Measurements from ENCODE around the gene LSG1. TPM values are rescaled to one million over a fixed set of nuclear protein-coding genes. Genes with fewer than 3 reads are reported as not detected.
"Not testable (repeated sequence)": the region's sequence is repeated elsewhere in the genome, so short reads cannot be mapped to it uniquely, and the experiment has no call there.

The LSG1 gene
- total RNA-seq, 1 donor from 2014 or later: 21.3 TPM

DNA sequence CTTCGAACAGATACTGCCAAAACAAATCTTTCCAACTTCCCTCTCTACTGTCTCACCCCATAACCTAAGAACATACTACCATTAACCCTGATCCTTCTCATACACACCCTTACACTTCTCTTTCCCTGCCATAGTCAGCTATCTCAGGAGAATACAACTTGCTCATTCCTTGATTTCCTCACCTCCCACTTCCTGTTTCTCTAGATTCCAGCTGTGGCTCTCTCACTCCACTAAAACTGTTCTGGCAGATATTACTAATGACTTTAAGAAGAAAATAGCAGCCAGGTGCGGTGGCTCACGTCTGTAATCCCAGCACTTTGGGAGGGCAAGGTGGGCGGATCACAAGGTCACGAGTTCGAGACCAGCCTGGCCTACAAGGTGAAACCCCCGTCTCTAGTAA, 4.6 kb downstream of the LSG1 start:
- DNase-seq (ENCODE audit: low spot score): no peak
- intact Hi-C loops (cut with DNase I): no loop called here

DNA sequence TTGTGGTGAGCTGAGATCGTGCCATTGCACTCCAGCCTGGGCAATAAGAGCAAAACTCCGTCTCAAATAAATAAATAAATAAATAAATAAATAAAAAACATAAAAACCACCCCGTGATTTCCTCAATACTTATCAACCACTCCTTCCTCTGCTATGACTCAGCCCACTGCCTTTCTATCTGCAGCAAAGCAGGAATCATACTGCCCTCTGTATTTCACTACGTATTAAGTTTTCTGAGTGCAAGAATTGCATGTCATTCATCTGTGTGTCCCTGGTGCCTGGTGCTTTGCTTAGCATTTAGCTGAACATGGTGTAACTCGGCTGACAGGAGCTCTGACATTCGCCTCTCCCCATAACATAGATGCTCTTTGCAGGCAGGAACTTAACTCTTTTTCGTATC, 7.1 kb downstream of the LSG1 start:
- no peak for DNase-seq (ENCODE audit: low spot score)
- intact Hi-C loops (cut with DNase I): no loop called here

DNA sequence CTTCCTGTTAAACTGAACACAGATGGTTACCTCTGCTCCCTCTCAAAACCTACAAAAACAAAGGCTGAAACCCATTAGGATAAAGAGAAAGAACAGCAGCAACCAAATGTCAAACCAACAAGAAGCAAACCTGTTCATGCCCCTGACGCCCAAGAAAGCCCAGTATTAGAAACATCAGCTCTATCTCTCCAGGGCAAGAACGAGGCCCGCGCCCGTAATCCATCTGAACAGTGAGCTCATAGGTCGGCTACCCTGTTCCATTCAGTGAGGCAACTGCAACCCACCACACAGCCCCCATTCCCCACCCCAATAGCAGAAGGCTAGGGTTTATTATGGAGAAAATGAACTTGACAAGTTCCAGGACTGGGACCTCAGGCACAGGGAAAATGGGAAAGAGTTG, 10.0 kb downstream of the LSG1 start:
- intact Hi-C loops (cut with DNase I): no loop called here
- no peak for DNase-seq (ENCODE audit: low spot score)

DNA sequence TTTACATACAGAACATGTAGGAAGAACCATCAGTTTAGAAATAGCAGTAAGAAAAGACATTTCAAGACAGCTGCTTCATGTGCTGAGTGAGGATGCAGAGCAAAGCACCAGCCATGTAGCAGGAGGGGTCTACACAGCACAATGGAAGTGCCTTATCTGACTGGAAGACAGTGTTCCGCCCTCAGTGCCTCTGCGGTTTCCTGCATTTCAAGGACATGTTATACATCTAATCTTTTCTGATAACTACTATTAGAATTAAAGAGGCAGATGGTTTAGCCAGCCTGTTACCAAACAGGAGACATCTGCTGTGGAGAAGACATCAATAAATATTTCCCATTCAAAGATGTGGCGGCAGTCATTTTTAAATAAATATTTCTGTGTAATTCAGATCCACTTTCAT, 10.6 kb downstream of the LSG1 start:
- DNase-seq (ENCODE audit: low spot score): no peak
- intact Hi-C loops (cut with DNase I): no loop called here

DNA sequence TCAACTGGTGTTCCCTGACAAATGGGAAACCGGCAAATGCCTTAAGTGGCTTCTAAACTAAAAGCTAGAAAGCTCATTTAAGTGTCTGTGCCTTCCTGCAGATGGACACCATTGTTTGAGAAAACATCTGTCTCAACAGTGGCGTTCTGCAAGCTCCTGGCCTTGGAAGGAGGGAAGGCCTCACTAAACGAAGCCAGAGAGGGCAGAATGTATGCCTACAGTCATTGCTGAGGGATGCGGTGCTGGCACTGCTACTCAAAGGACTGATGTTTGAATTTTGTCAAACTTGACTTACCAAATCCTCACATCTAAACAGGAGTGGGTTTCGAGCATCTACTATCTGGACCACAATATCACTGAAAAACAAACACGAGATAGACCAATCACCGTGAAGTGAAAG, 12.2 kb downstream of the LSG1 start:
- intact Hi-C loops (cut with DNase I): no loop called here
- no peak for DNase-seq (ENCODE audit: low spot score)

DNA sequence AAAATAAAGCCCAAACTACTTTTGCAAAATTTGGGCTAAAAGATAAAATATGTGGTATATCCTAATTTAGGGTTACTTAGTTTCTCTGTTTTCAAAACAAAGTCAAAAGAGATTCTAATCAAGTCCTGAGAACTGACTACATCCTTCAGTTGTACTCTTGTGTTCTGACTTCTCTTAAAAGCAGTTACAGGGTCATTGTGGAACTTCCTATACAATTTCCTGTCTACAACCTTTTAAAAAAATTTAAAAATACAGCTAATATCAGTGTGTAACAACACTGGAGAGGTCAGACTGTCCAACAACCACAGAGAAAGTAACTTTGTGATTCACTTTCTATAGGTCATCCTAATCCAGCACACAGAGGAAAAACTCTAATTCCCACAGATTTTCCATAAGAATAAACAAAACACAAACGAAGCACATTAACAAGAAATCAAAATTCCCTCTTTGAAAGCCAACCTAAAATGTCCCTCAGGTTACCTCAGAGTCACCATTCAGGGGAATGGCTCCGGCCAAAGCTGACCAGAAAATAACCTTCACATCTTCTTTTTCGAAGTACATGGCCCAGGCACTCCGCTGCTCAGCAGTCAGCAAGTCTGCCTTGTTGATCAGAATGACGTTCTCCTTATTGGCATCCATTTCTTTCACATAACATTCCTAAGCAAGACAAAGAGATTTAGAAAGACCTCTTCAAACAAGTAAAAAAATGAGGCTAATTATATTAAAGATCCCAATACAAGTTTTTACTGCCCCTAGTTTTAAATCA, 13.3 kb downstream of the LSG1 start:
- intact Hi-C loops (cut with DNase I): no loop called here
- no peak for DNase-seq (ENCODE audit: low spot score)

DNA sequence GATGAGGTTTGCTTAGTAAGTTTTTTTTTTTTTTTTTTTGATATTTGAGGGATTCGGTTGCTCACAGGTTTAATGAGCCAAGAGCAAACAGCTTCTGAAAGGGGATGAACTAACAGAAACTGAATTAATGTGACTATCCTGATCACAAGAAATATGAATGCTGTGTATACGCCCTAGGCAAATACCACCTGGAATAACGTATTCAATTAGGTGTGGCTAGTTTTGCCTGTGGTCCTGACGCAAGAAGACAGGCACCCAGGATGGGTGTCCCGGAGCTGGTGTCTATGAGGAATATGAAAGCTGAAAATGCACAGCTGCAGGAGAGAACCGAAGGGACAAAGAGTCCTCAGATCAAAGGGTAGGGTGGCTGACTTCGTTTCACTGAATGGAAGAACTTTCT, 14.6 kb downstream of the LSG1 start:
- DNase-seq (ENCODE audit: low spot score): no peak
- intact Hi-C loops (cut with DNase I): no loop called here

DNA sequence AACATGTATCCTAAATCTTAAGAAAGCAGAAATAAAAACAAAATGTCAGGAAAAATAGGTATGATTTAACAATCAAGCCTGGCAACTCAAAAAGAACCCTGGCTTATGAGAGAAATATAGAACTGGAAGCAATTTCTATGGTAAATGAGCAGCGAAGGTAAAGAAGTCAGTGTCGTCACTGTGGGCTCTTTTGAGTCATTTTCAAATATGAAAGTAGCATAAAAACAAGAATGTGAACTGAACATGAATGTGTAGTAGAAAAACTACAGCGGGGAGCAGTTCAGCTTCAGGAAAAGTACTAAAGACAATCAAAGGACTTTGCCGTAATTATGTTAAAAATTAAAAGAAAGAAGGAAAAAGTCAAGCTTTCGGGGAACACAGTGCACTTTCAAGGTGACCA, 17.5 kb downstream of the LSG1 start:
- DNase-seq (ENCODE audit: low spot score): no peak
- intact Hi-C loops (cut with DNase I): no loop called here

DNA sequence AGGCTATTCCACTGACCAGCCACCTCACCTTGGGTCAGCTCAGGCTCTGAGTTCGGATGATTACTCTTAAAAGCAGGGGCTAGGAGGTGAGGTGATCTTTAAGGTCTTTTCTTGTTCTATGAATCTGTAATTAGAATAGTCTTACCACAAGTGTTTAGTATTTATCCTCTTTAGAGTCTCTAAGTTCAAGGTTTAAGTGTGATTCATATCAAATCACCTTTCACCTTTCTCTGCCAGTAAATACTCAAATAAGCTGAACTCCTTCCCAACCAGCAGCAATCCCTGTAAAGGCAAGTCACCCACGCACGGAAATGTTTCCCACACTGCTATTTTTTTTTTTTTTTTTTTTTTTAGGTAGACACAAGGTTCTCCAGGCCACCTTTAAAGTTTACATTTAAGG, 24.2 kb downstream of the LSG1 start:
- intact Hi-C loops (cut with DNase I): no loop called here
- no peak for DNase-seq (ENCODE audit: low spot score)

DNA sequence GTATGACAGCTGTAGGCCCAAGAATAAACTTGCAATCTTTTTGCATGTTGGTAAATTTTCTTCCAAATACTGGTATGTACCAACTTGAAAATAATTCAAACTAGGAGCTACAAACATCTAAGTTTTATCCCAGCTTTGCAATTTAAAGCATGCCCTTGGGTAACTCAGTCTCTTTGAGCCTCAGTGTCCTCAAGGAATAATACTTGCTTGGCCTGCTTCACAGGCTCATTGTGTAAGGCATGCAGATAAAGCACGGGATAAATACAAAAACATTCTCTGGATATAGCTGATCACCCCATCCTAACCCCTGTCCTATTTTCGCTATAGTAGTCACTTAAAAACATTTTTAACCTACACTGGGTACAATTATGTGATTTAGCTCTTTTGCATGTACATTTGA, 29.2 kb downstream of the LSG1 start:
- intact Hi-C loops (cut with DNase I): no loop called here
- DNase-seq (ENCODE audit: low spot score): no peak

DNA sequence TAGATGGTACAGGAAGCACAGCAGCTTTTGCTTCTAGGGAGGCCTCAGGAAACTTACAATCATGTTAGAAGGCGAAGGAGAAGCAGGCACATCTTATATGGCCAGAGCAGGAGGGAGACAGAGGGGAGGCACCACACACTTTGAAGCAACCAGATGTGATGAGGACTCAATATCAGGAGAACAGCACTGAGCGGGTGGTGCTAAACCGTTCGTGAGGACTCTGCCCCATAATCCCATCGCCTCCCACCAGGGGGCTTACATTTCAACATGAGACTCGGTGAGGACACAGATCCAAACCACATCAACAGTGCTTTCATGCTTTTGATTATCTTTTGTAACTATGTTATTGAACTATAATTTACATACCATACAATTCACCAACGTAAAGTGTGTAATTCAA, 31.2 kb downstream of the LSG1 start:
- DNase-seq (ENCODE audit: low spot score): peak; percentile 10
- intact Hi-C loops (cut with DNase I): no loop called here

DNA sequence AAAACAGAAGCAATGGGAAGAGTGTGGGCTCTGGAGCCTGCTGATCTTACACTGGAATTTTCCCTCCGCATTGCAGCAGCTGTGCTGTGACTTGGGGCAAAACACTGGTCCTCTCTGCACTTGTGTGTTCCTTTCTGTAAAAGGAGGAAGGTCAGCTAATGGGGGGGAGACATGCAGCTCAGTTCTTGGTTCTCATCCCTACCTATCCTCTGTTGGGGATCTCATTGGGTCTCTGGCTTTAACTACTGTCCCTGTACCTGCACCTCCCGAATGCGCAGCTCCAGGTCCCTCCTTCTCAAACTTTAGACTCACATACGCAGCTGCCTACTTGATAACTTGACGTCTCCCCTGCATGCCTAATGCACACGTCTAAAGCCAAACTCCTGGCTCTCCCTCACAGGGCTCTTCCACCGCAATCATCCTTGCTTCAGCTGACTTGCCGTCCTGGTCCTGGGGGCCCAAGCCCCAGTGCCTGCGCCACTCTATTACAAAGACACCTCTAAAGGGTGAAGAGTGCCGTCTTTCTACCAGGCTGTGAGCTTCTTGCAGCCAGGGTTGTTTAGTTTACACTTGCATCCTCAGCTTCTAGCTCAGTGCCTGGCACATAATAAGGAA, 32.9 kb downstream of the LSG1 start:
- DNase-seq (ENCODE audit: low spot score): peak; percentile 64
- intact Hi-C loops (cut with DNase I): no loop called here

DNA sequence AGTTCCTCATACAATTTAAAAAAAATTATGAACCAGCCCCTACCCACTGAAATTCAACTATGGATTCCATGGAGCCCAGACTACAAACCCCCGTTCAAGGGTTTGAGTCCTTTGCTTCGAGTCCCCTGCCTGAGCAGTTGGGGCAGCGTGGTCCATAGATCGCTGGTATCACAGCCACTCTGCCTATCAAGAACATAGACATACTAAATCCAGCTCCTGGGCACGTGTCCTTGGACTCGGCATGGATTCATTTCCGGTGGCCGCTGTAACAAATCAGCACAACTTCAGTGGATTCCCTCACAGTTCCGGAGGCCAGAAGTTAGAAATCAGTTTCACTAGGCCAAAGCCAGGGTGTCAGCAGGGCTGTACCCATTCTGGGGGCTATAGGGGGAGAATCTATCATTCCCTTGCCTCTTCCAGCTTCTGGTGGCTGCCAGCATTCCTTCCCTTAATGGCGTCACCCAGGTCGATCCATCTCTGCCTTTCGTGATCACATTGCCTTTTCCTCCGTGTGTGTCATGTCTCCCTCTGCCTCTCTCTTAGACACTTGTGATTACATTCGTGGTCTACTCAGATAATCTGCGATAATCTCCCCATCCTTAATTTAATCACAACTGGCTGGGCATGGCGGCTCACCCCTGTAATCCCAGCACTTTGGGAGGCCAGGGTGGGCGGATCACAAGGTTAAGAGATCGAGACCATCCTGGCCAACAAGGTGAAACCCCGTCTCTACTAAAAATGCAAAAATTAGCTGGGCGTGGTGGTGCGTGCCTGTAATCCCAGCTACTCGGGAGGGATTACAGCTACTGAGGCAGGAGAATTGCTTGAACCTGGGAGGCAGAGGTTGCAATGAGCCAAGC, 34.2 kb downstream of the LSG1 start:
- DNase-seq (ENCODE audit: low spot score): peak; percentile 70
- intact Hi-C loops (cut with DNase I): no loop called here

DNA sequence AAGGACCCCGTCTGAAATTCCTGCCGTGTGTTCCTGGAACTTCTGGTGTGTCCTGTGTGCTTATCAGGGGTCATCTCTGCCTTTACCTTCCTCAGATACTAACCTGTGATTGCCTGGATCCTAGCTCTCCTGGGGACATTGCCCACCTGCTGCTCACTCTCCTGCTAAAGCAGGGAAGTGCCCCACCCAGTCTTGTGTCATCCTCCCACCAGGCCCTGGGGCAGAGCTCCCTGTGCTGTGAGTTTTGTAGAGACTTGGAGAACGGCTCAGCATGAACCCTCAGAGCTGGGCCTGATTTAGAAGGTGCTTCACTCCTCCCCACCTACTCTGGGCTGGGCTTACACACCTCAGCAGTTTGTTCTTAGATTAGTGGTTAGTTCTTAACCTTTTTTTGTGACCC, 34.9 kb downstream of the LSG1 start:
- intact Hi-C loops (cut with DNase I): no loop called here
- peak; percentile 60 for DNase-seq (ENCODE audit: low spot score)

DNA sequence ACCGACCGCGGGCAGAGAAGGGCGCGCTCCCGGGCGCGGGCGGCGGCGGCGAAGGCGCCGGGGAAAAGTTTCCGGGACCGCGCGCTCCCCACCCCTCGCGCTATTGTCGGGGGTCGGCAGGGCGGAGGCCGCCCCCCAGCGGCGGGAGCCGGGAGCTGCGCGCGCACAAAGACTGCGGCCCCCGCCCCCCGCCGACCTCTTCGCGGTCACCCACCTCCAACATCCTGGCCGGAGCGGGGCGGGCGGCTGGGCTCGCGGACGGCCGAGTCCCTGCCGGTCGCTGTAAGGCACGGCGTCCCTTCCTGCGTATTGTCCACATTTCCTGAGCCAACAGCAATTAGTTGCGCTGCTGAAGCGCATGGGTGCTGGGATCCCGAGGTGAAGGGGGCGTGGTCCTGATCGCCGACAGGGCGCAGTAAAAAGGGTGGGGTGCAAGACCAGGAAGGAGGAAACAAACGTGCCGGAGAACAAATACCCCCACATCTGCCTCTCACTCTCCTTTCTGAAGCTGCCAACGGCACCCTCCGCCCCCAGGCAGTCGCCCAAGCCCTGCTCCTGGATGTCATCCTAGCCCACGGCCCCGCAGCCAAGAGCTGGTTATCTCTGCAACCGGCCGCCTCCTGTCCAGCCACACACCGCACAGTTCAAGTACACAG, 38.5 kb downstream of the LSG1 start, which contains the start of gene TMEM44:
TMEM44 (minus strand) TSS at position 71 of the 656 bp plus-strand sequence. CDS start 204 bp downstream, outside the sequence.
- DNase-seq (ENCODE audit: low spot score): peak; percentile 90
- intact Hi-C loops (cut with DNase I): no loop called here

DNA sequence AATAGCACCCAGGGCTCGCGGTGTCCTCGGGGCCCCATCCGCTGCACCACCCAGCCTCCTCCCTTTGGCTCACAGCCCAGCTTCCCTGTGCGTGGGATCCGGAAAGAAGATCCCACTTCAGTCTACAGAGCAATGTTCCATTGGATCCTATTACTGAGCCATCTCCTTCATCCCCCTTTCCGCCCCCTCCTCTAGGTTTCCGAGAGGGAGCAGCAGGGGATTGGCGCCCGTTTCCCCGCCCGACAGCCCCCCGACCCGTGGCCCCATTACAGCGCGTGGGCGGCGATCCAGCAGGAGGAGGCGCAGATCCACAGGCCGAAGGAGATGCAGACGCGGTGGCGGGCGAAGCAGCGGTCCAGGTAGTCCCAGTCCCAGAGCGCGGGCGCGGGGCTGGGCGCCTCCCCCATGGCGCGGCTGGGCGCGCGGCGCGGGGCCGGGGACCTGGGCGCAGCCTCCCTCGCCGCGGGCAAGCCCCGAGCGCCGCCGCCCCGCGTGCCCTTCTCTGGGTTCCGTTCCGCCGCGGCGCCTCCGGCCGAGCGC, 39.1 kb downstream of the LSG1 start:
- intact Hi-C loops (cut with DNase I): no loop called here
- DNase-seq (ENCODE audit: low spot score): peak; percentile 76

DNA sequence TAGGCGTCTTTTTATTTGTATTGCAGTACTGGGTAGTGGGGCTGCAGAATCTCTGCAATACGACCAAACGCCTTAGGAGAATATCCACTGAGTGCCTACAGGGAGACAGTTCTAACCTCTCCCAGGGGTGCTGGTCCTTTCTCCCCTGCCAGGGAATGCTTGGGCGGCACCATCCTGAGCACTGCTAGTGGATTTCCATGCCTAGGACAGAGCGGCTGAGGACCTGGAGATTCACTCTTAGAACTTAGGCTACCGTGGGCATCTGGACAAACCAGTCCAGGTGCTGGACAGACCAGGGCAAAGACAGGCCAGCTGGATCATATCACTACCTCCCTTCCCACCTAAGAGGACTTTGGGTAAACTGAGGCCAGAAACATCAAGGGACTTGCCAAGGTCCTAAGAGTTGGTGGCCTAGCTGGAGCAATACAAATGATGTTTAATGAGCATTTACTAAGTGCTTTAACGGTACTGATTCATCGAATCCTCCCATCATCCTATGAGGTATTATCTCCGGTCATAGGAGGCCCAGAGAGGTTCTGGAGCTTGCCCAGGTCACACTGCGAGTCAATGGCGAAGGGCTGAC, 39.7 kb downstream of the LSG1 start:
- peak; percentile 67 for DNase-seq (ENCODE audit: low spot score)
- intact Hi-C loops (cut with DNase I): no loop called here

DNA sequence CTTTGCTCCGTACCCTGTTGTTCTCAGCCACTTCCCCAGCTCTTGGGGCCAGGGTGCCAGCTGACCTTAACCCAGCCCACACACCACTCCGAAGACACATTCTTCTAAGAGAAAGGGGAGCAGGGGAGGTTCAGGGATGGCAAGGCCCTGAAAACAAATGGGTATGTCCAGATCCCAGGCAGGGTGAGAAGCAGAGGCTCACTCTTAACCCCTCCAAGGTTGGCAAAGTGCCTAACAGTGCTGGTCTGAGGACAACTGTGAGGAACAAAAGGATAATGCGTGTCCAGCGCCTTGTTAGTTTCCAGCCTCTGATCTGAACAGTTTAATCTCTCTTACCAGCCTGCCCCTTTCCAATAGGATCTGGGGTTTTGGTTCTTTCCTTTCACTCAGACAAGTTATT, 40.3 kb downstream of the LSG1 start:
- intact Hi-C loops (cut with DNase I): no loop called here
- DNase-seq (ENCODE audit: low spot score): peak; percentile 70

DNA sequence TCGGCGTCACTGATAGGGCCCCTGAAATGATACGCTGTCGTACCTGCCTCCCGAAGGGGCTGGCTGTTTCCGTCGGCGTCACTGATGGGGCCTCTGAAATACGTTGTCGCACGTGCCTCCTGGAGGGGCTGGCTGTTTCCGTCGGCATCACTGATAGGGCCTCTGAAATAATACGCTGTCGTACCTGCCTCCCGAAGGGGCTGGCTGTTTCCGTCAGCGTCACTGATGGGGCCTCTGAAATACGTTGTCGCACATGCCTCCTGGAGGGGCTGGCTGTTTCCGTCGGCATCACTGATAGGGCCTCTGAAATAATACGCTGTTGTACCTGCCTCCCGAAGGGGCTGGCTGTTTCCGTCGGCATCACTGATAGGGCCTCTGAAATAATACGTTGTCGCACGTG, 41.3 kb downstream of the LSG1 start:
- intact Hi-C loops (cut with DNase I): not testable (repeated sequence)
- peak; percentile 29 for DNase-seq (ENCODE audit: low spot score)
